ENCODE results near the gene SMG6. TPM values are rescaled to one million over a fixed set of nuclear protein-coding genes. Genes with fewer than 3 reads are reported as not detected.

SMG6 gene
- total RNA-seq, 4 donors from 2014 or later = 17.9 to 24.0 (median 20.1) TPM

- WGBS, 2 donors = 80 to 92% methylated on average over 9 of the region's 9 CpGs
- TF ChIP-seq POLR2A (IDR thresholded peaks at IDR 0.05) (no peak), CTCF (IDR thresholded peaks at IDR 0.05) (no peak)
- H3K4me3 ChIP-seq = no peak overlapping the region
- H3K27ac ChIP-seq = no peak overlapping the region
- H3K27me3 ChIP-seq = no peaks in the 10 kb centered on the region
- no peaks in the 10 kb centered on the region for H3K9me3 ChIP-seq
- peaks cover 0 to 7% (median 0%) of the 10 kb centered on the region in 3 donors for H3K4me1 ChIP-seq
- DNase-seq = no peak
- intact Hi-C loops (cut with DNase I) = no loop called here
- H3K36me3 ChIP-seq = peaks cover 23 to 97% (median 32%) of the 10 kb centered on the region in 3 donors
These were observed 23.9 kb downstream of the SMG6 start for GRCh38 chr17:2279707-2280106.

- H3K27me3 ChIP-seq = no peaks in the 10 kb centered on the region
- no peak overlapping the region for H3K4me3 ChIP-seq
- no peak overlapping the region for H3K27ac ChIP-seq
- intact Hi-C loops (cut with DNase I) = no loop called here
- TF ChIP-seq CTCF (IDR thresholded peaks at IDR 0.05) (no peak), POLR2A (IDR thresholded peaks at IDR 0.05) (no peak)
- H3K36me3 ChIP-seq = peaks cover 16 to 97% (median 28%) of the 10 kb centered on the region in 3 donors
- WGBS, 2 donors = 91 to 93% methylated on average over 9 of the region's 9 CpGs
- peaks cover 0 to 7% (median 0%) of the 10 kb centered on the region in 3 donors for H3K4me1 ChIP-seq
- no peaks in the 10 kb centered on the region for H3K9me3 ChIP-seq
- no peak for DNase-seq
These were observed 26.0 kb downstream of the SMG6 start for GRCh38 chr17:2277429-2278170.

GRCh38 chr17:2275722-2276121 lies 27.9 kb downstream of the SMG6 start:
- intact Hi-C loops (cut with DNase I) = no loop called here
- TF ChIP-seq POLR2A (IDR thresholded peaks at IDR 0.05) (no peak), CTCF (IDR thresholded peaks at IDR 0.05) (no peak)
- Histone ChIP-seq H3K4me1 (peaks cover 0 to 7% (median 0%) of the 10 kb centered on the region in 3 donors), H3K4me3 (no peak overlapping the region), H3K36me3 (peaks cover 10 to 94% (median 18%) of the 10 kb centered on the region in 3 donors), H3K9me3 (no peaks in the 10 kb centered on the region), H3K27ac (no peak overlapping the region), H3K27me3 (no peaks in the 10 kb centered on the region)
- no peak for DNase-seq
- WGBS, 2 donors = 54 to 86% methylated on average over 1 of the region's 1 CpG

- Histone ChIP-seq H3K27ac (no peak overlapping the region), H3K36me3 (peaks cover 5 to 94% (median 7%) of the 10 kb centered on the region in 3 donors), H3K27me3 (no peaks in the 10 kb centered on the region), H3K9me3 (no peaks in the 10 kb centered on the region), H3K4me1 (peaks cover 0 to 7% (median 0%) of the 10 kb centered on the region in 3 donors), H3K4me3 (no peak overlapping the region)
- DNase-seq = no peak
- 66 to 80% methylated on average over 2 of the region's 2 CpGs for WGBS, 2 donors
- intact Hi-C loops (cut with DNase I) = no loop called here
- no peak for TF ChIP-seq POLR2A (IDR thresholded peaks at IDR 0.05)
- no peak for TF ChIP-seq CTCF (IDR thresholded peaks at IDR 0.05)
These were observed 29.2 kb downstream of the SMG6 start for GRCh38 chr17:2274414-2274813.

GRCh38 chr17:2271985-2272702 lies 31.4 kb downstream of the SMG6 start:
- Histone ChIP-seq H3K4me3 (no peak overlapping the region), H3K36me3 (peaks cover 0 to 93% (median 0%) of the 10 kb centered on the region in 3 donors), H3K27ac (no peak overlapping the region), H3K9me3 (no peaks in the 10 kb centered on the region), H3K4me1 (peaks cover 0 to 10% (median 0%) of the 10 kb centered on the region in 3 donors), H3K27me3 (no peaks in the 10 kb centered on the region)
- TF ChIP-seq CTCF (IDR thresholded peaks at IDR 0.05) (no peak), POLR2A (IDR thresholded peaks at IDR 0.05) (no peak)
- DNase-seq = no peak
- intact Hi-C loops (cut with DNase I) = no loop called here
- 92 to 93% methylated on average over 2 to 3 of the region's 3 CpGs for WGBS, 2 donors

All from esophagus squamous epithelium (tissue), 5 donors.